Bronchus fibroblast of lung (primary cell): ENCODE results near the gene INHBA. TPM values are rescaled to one million over a fixed set of nuclear protein-coding genes. Genes with fewer than 3 reads are reported as not detected.

ENCODE experiments used
- total RNA-seq: library from RNA; depleted of rRNA; stranded (reverse); fragments of >200 nt; gene quantifications from 2 replicates; pipeline ENCODE4 v1.2.3, GENCODE V29; 2015

INHBA gene
- 4.9 TPM in 2 replicates for total RNA-seq

GRCh38 chr7:41702635-41703371 lies at the start of gene INHBA:
TSS of gene INHBA (minus strand) at chr7:41703090. CDS start at chr7:41700374, 2,716 bp downstream.

